IMR-90 (cell line): ENCODE data around the gene PKNOX1.
"Not testable (repeated sequence)": the region's sequence is repeated elsewhere in the genome, so short reads cannot be mapped to it uniquely, and the experiment has no call there.

Source experiments
- CEBPB ChIP-seq: IDR thresholded peaks from 2 replicates; pipeline ENCODE4 v1.6.1; 2012; ENCODE audit warnings: low read depth, low read length, improper control_type of control experiment
- CHD1 ChIP-seq: IDR thresholded peaks from 2 replicates; pipeline ENCODE4 v1.6.1; 2012; ENCODE audit warnings: low read depth, low read length, improper control_type of control experiment
- CTCF ChIP-seq: conservative IDR thresholded peaks from 2 replicates; pipeline ENCODE4 v1.5.1; 2012; ENCODE audit warnings: mild to moderate bottlenecking, low read depth, low read length, improper control_type of control experiment
- FOS ChIP-seq: fragments of 150-350 bp; IDR thresholded peaks from 2 replicates; pipeline ENCODE4 v1.6.1; 2016; ENCODE audit warnings: low read depth, low read length
- MAFK ChIP-seq: IDR thresholded peaks from 2 replicates; pipeline ENCODE4 v1.6.1; 2012; ENCODE audit warnings: low read depth, low read length, improper control_type of control experiment
- MXI1 ChIP-seq: IDR thresholded peaks from 2 replicates; pipeline ENCODE4 v1.6.1; 2012; ENCODE audit warnings: low read depth, mild to moderate bottlenecking, low read length, moderate library complexity, borderline replicate concordance
- POLR2A ChIP-seq: IDR thresholded peaks from 2 replicates; pipeline ENCODE4 v1.6.1; 2012; ENCODE audit warnings: mild to moderate bottlenecking, low read depth, low read length
- RAD21 ChIP-seq: IDR thresholded peaks from 2 replicates; pipeline ENCODE4 v1.6.1; 2012; ENCODE audit warnings: low read length, improper control_type of control experiment
- RFX5 ChIP-seq: IDR thresholded peaks from 2 replicates; pipeline ENCODE4 v1.8.0; 2012; ENCODE audit warnings: low read depth, mild to moderate bottlenecking, low read length, moderate library complexity

DNA sequence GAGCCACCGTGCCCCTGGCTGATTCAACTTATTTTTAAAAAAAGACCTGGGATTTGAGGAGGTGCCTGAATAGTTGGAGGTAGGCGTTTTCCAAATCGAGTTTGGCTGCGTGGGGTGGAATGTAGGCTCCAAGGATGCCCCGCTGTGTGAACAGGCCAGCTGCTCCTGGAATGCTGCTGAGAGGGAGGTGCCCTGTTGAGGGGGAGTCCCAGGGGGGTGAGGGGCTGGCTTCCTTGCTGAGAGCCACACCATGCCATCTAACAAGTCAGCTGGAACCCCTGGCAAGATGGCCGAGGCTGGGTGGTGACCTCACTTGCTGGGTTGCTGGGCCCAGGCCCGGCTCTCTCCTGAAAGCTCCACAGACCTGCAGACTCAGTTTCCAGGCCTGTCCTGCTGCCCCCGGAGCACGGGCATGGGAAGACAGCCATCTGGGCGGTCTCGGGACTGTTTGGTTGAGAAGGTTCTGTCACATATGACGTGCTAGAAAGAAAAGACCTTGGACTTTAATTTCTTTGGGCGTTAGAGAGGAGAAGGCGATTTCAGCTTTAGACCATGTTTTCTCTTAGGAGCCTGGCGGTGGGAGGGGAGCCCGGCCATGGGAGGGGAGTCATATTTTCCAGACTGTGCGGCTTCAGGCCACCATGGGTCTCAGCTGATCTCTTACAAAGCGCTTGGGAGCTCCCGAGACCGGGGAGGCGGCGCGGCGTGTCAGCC, 108.4 kb downstream of the PKNOX1 start:
- not testable (repeated sequence) for TF ChIP-seq POLR2A, RAD21, CTCF, RFX5, MXI1, CEBPB, MAFK, FOS, CHD1
